Right lobe of liver (tissue), 4 donors: ENCODE data around the gene NBEA.

Experiments
- CTCF ChIP-seq, 4 donors: fragments of 200-600 bp in 3 of 4; fragments of 450-650 bp in 1 of 4; IDR thresholded peaks; one replicate each; pipeline versions ENCODE4 v1.5.1 to v1.8.0; 2016 to 2022; ENCODE audit warnings: antibody characterized with exemption in 4 of 4, mild to moderate bottlenecking in 2 of 4
- POLR2A ChIP-seq: fragments of 450-650 bp; IDR thresholded peaks from one replicate; pipeline ENCODE4 v1.6.1; 2017; ENCODE audit warnings: antibody characterized with exemption, mild to moderate bottlenecking
- donor health status: DM: no; HTN: no; CAD: no.
- donor health status: DM: no; HTN: no; CAD: no.
- donor health status: DM: no; HTN: yes; CAD: no.

- TF ChIP-seq CTCF (IDR thresholded peaks at IDR 0.05): no peak
- no peak for TF ChIP-seq POLR2A
Observed at GRCh38 chr13:35107535-35107934, 165.5 kb downstream of the NBEA start.
